ENCODE results near the gene GAS2L2.

Gene GAS2L2

DNA sequence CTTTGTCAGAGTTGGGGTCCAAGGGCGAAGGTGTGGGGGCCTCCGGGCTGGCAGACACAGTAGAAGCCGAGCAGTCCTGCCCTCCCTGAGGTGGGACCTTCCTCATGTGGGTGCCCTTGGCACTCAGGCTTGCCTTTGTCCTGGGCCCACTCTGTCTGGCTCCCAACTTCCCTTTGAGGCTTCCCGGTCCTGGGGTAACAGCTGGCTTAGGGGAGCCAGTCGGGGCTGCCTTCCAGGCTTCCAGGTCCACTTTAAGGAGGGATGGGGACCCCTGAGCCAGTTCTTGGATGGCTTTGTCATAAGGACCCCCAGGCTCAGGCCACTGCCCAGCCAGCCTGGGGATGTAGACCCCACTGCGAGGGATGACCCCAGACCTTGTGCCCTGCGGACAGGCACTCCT, 7.8 kb downstream of the GAS2L2 start:
- no peak for DNase-seq

- no peak for DNase-seq
These were observed 8.2 kb downstream of the GAS2L2 start for GRCh38 chr17:35744830-35745229.

DNA sequence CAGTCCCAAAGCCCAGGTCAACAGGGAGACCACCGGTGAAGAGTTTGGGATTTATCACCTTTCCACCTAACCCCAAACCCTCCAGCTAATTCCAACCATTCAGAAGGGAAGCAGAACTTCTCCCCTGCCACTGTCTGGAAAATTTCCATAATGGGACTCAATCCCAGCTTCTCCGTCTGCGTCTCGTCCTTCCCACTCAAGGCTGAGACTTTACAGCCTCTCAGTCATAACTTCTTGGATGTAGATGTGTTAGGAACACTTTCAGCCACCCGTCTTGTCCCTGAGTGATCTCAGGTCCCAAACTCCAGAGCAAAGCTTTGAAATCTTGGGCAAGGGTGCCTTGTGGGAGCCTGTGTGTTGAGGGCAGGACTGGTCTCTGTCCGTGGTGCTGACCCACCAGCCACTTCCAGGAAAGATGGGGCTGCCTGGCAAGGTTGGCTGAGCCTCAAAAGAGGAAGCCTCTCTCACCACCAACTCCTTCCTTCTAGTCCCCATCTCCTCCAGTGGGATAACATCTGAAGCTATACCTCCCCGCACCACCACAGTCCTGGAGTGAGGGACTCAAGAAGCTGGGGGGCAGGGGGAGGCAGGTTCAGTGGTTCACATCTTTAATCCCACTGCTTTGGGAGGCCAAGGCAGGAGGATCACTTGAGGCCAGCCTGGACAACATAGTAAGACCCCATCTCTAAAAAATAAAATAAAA, 9.3 kb downstream of the GAS2L2 start:
- DNase-seq: no peak

DNA sequence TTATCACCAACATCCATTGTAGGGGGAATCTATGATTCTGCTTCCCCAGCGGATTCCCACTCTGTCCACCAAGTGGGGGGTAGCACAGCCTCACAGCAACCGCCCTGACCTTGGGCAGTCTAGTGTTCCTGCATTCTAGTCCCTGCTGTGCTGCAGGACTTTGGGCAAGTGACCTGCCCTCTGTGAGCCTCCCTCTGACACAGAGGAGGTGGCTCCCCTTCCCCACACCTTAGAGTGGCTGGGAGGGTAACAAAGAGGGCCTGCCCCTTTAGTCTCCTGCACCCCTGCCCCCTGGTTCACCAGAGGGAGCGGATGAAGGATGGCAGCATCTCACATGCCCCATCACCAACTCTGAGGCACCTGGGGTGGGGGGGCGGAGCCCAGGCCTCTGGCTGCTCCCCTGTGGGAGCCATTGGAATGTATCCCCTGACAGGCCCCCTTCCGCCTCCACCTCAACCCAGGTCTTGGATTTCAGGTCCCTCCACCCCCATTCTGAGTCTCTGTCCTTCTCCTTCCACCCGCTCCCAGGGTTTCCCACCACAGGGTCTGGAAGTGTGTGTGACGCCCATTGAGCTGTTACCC, 10.1 kb downstream of the GAS2L2 start:
- no peak for DNase-seq

DNA sequence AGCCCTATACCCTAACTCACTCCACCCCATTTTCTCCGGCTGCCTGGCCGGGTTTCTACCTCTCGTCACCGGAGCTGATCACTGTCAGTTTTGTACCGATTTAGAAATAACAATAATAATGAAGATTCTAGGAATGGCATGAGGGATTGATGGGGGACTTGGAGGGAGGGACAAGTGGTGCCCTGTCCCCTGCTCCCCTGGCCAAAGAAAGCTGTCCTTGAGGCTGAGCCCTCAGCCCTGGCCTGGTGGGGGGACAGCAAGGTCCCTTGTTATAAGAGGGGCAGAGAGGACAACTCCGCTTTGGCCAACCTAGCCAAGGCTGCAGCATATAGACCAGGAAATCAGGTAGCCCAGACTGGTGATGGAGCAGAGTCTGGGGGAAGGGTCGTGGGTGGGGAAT, 10.5 kb downstream of the GAS2L2 start:
- no peak for DNase-seq

- DNase-seq: peak; percentile 50
These were observed 11.8 kb downstream of the GAS2L2 start for GRCh38 chr17:35740997-35741931.

DNA sequence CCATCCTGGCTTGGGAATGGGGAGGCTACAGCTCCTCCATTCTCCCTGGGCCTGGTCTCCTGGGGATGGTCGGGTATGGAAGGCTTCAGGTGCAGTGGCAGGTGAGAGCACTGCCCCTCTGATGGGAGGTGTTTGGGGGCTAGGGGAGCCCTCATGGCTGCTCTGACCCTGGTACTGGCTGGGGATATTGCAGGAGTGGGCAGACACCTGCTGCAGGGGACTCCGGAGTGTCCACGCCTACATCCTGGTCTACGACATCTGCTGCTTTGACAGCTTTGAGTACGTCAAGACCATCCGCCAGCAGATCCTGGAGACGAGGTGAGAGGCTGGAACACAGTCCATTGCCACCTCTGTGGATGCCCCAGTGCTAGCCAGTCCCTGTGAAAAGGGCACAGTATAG, 12.8 kb downstream of the GAS2L2 start:
- DNase-seq: no peak

- no peak for DNase-seq
These were observed 14.4 kb downstream of the GAS2L2 start for GRCh38 chr17:35738519-35739133.

- no peak for DNase-seq
These were observed 16.8 kb downstream of the GAS2L2 start for GRCh38 chr17:35736236-35736635.

- no peak for DNase-seq
These were observed 17.8 kb downstream of the GAS2L2 start for GRCh38 chr17:35735036-35735805.

- no peak for DNase-seq
These were observed 18.6 kb downstream of the GAS2L2 start for GRCh38 chr17:35734396-35734795.

- no peak for DNase-seq
These were observed 19.7 kb downstream of the GAS2L2 start for GRCh38 chr17:35733366-35733765.

GRCh38 chr17:35732806-35733136, 20.3 kb downstream of the GAS2L2 start:
- no peak for DNase-seq

GRCh38 chr17:35731917-35732805, 20.9 kb downstream of the GAS2L2 start:
- peak; percentile 66 for DNase-seq

DNA sequence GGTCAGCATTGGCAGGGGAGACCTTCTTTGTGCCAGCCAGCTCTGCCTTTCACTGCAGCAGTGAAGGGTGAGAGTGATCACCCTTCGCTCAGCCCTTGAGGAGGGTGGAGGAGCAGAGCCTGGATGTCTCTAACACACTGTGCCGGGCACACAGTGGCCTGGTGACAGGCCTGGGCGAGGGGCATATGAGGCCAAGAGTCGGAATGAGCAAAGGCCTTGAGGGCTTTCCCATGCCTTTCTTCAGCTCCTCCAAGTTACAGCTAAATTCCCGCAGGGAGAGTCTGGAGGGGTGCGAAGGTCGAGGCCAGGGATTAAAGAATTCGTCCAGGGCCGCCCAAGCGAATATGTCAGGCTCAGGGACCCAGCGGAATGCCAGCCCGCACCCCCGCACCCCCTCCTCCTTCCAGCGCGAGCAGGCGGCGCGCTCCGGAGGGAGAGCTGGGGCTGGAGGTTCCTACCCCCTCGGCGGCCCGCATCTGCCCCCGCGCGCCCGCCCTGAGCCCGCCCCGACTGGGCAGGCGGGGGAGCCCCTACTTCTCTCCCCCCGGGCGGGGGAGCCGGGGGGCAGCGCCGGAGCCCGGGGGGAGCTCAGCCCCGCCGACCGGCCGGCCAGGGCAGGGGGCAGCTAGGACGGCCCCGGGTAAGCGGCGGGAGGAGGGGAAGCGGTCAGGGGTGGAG, 21.7 kb downstream of the GAS2L2 start, which contains the start of gene RASL10B:
Gene RASL10B, plus strand, starts transcription at position 401 of the 678 bp plus-strand sequence. CDS start 3,546 bp downstream, outside the sequence.
- peak; percentile 86 for DNase-seq

DNA sequence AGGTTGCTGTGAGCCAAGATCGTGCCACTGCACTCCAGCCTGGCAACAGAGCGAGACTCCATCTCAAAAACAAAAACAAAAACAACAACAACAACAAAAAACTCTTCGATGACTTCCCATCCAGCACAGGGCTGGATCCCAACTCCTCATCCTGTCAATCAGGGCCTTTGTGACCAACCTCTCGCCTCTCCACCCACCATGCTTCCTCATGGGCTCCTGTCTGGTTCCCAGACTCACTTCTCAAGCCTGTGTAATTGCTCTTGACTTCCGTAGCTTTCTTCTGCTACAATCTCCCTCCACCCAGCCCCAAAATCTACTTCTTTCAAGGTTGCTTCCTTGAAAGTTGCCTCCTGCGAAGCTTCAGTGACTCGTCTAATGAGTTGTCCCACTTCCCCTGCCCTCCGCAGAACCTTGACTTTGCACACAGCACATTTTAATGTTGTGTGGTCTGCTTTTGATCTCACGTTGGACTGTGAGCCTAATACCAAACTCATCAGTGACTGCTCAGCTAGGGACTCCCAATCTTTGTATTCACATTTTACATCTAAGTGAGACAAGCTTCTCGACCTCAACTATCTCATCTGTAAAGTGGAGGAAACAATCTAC, 22.5 kb downstream of the GAS2L2 start:
- DNase-seq: no peak

GRCh38 chr17:35729405-35729833, 23.6 kb downstream of the GAS2L2 start:
- DNase-seq: peak; percentile 29

- DNase-seq: no peak
These were observed 24.5 kb downstream of the GAS2L2 start for GRCh38 chr17:35728551-35728950.

DNA sequence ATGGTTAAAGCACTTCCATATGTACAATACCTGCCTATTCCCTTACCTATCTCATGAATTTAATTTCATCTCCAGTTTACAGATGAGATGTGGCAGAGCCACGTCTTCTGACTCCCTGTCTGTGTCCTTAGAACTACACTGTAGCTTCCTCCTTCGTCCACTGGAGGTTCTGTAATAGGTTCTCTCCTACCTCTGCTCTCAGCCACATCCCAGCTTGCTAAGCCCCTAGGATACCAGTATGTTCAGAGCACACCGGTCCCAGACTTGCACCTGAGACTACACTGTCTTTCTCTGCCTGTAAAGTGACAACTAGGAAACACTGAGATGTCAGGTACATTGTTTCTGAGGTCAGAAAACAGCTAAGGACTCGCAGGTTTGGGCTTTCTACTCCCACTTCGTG, 25.4 kb downstream of the GAS2L2 start:
- peak; percentile 35 for DNase-seq

DNA sequence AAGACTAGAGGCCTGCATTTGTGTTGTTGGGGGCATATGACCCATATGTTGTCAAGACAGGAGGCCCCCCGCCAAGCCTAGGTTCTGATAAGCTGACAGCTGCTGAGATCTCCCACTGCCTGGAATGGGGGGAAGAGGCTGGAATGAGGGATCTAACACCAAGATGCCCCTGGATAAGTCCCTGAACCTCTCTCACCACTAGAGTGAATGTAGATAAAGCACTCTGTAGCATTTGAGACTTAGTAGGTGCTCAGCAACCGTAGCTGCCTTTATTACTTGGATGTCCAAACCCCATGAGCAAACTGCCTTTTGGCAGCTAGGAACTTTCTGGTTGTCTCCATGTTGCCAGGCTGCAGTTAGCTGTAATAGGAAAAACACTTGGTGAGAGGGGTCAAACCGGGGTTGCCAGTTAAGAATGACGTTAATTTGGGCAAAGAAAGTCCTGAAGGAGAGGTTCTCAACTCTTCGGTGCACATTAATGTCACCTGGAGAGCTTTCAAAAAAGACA, 26.0 kb downstream of the GAS2L2 start:
- DNase-seq: peak; percentile 91
